Lung (tissue), 12 donors: ENCODE data around the gene GRM5. TPM values are rescaled to one million over a fixed set of nuclear protein-coding genes. Genes with fewer than 3 reads are reported as not detected.

ENCODE experiments used
- ATAC-seq: fragments of 200-7000 bp; cut with Tn5 transposase; one replicate; pipeline ENCODE4 v1.9.1; 2020; ENCODE audit warnings: moderate number of reproducible peaks; ENCODE audit not compliant: insufficient read depth, low FRiP score
- DNase-seq, 3 donors: peaks; one replicate each; pipeline ENCODE4 v3.0.0-alpha.2; 2013 to 2017
- H3K27ac ChIP-seq, 2 donors: one replicate each; pipeline ENCODE4 v1.5.1; 2013; ENCODE audit warnings: mild to moderate bottlenecking in 2 of 2, moderate library complexity in 2 of 2, control low read depth in 1 of 2, inconsistent platforms in 1 of 2, low read depth in 1 of 2, low read length in 1 of 2
- H3K27me3 ChIP-seq, 3 donors: one replicate each; pipeline ENCODE4 v1.5.1; 2013; ENCODE audit warnings: low read length in 2 of 3; ENCODE audit not compliant: control insufficient read depth in 3 of 3, insufficient read depth in 3 of 3
- H3K36me3 ChIP-seq, 4 donors: one replicate each; pipeline ENCODE4 v1.5.1; 2013; ENCODE audit warnings: low read length in 4 of 4, mild to moderate bottlenecking in 1 of 4, moderate library complexity in 1 of 4; ENCODE audit not compliant: control insufficient read depth in 4 of 4, insufficient read depth in 4 of 4
- H3K4me1 ChIP-seq, 5 donors: one replicate each; pipeline ENCODE4 v1.5.1; 2013; ENCODE audit warnings: low read length in 5 of 5, mild to moderate bottlenecking in 2 of 5, moderate library complexity in 1 of 5; ENCODE audit not compliant: control insufficient read depth in 5 of 5, insufficient read depth in 5 of 5
- H3K4me3 ChIP-seq: one replicate; pipeline ENCODE4 v1.5.1; 2013; ENCODE audit warnings: mild to moderate bottlenecking, control low read depth, moderate library complexity
- H3K9ac ChIP-seq, 2 donors: one replicate each; pipeline ENCODE4 v1.5.1; 2013; ENCODE audit warnings: low read length in 2 of 2, control low read depth in 1 of 2; ENCODE audit not compliant: insufficient read depth in 1 of 2
- H3K9me3 ChIP-seq, 4 donors: one replicate each; pipeline ENCODE4 v1.5.1; 2013; ENCODE audit warnings: low read length in 3 of 4, mild to moderate bottlenecking in 1 of 4, moderate library complexity in 1 of 4; ENCODE audit not compliant: control insufficient read depth in 4 of 4, insufficient read depth in 3 of 4
- CTCF ChIP-seq: IDR thresholded peaks from 2 replicates; pipeline ENCODE4 v1.5.1; 2012; ENCODE audit warnings: mild to moderate bottlenecking; ENCODE audit errors: control extremely low read depth, extremely low read depth
- WGBS, 2 donors: extraction: QIAGEN DNeasy Blood & Tissue Kit; methylation state at CpG; one replicate each; pipeline ENCODE4 v1.1.7; 2013; 5-methylcytosine and 5-hydroxymethylcytosine counted together
- polyA plus RNA-seq, 2 donors: library from polyadenylated mRNA; stranded (reverse); fragments of 200-250 nt; gene quantifications; one replicate each; pipeline ENCODE4 v1.2.1, GENCODE V29; 2013
- total RNA-seq, 2 donors: library from RNA; depleted of rRNA in 1 of 2; stranded (reverse); fragments of >200 nt in 1 of 2; gene quantifications; one replicate each; pipeline ENCODE4 v1.2.1, GENCODE V29; 2014 to 2021
- donor health status: control.
- donor health status: control.
- donor health status: Bipolar disorder and iron deficiency.
- donor health status: healthy.
- donor health status: DM: yes; HTN: yes; CAD: no.

Gene GRM5
- total and polyA plus RNA-seq, 4 donors = 0.02 to 1.2 (median 0.35) TPM

GRCh38 chr11:88501541-88501940 is 564.2 kb downstream of the GRM5 start:
- WGBS, 2 donors = 29 to 35% methylated on average over 2 of the region's 2 CpGs
- Histone ChIP-seq H3K4me1 (peaks cover 0 to 27% (median 0%) of the 10 kb centered on the region in 5 donors), H3K27me3 (no peaks in the 10 kb centered on the region), H3K27ac (no peak overlapping the region), H3K9me3 (no peaks in the 10 kb centered on the region), H3K36me3 (no peaks in the 10 kb centered on the region), H3K9ac (no peak overlapping the region), H3K4me3 (no peak overlapping the region)
- TF ChIP-seq CTCF = no peak
- no peak for ATAC-seq
- DNase-seq = peak in 2 of 3 donors; percentile 57 to 81

- Histone ChIP-seq H3K4me3 (no peak overlapping the region), H3K9me3 (no peaks in the 10 kb centered on the region), H3K27ac (no peak overlapping the region), H3K9ac (no peak overlapping the region), H3K27me3 (no peaks in the 10 kb centered on the region), H3K36me3 (no peaks in the 10 kb centered on the region), H3K4me1 (peaks cover 0 to 2% (median 0%) of the 10 kb centered on the region in 5 donors)
- DNase-seq = no peak
- 87 to 98% methylated on average over 2 of the region's 2 CpGs for whole genome bisulfite sequencing, 2 donors
- no peak for TF ChIP-seq CTCF
- no peak for ATAC-seq
Observed at GRCh38 chr11:88495836-88496235, 569.9 kb downstream of the GRM5 start.

GRCh38 chr11:88494848-88495247 is 570.9 kb downstream of the GRM5 start:
- TF ChIP-seq CTCF = no peak
- H3K4me3 ChIP-seq = no peak overlapping the region
- WGBS, 2 donors = 94 to 99% methylated on average over 2 of the region's 2 CpGs

GRCh38 chr11:88491674-88492073 is 574.1 kb downstream of the GRM5 start:
- TF ChIP-seq CTCF = no peak
- no peak overlapping the region for H3K9ac ChIP-seq
- no peaks in the 10 kb centered on the region for H3K36me3 ChIP-seq
- no peaks in the 10 kb centered on the region for H3K4me1 ChIP-seq
- no peaks in the 10 kb centered on the region for H3K9me3 ChIP-seq
- DNase-seq (no peak), ATAC-seq (no peak)
- no peaks in the 10 kb centered on the region for H3K27me3 ChIP-seq
- no peak overlapping the region for H3K4me3 ChIP-seq
- H3K27ac ChIP-seq = no peak overlapping the region

More at GRCh38 chr11:88494848-88495247, 570.9 kb downstream of the GRM5 start:
- DNase-seq = no peak
- Histone ChIP-seq H3K9ac (no peak overlapping the region), H3K4me1 (no peaks in the 10 kb centered on the region), H3K27ac (no peak overlapping the region), H3K36me3 (no peaks in the 10 kb centered on the region), H3K9me3 (no peaks in the 10 kb centered on the region), H3K27me3 (no peaks in the 10 kb centered on the region)
- ATAC-seq = no peak
